SH-SY5Y (cell line): ENCODE data around the gene BRAT1.

ENCODE experiments used
- GATA2 ChIP-seq: IDR thresholded peaks from 2 replicates; pipeline ENCODE4 v1.6.1; 2011; ENCODE audit warnings: mild to moderate bottlenecking, low read depth, low read length
- GATA3 ChIP-seq: IDR thresholded peaks from 2 replicates; pipeline ENCODE4 v1.6.1; 2011; ENCODE audit warnings: low read depth, mild to moderate bottlenecking, low read length, moderate library complexity

BRAT1 gene

DNA sequence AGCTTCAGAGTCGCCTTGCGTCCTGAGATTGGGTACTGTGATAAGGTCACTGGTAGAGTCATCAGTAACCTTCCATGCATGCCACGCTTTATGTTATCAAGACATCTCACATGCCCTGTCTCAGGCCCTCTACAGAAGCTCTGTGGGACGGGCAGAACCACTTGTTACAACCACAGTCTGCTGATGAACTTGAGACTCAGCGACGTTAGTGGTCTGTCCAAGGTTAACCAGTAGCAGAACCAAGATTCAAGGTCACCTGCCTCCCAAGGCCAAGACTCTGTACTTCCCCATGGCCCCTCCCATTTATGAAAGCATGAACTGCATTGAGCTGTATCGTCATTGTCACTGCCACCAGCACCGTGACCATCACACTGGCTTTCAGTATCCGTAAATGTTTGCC lies 18.4 kb upstream of the BRAT1 start:
- TF ChIP-seq GATA2 (no peak), GATA3 (no peak)

DNA sequence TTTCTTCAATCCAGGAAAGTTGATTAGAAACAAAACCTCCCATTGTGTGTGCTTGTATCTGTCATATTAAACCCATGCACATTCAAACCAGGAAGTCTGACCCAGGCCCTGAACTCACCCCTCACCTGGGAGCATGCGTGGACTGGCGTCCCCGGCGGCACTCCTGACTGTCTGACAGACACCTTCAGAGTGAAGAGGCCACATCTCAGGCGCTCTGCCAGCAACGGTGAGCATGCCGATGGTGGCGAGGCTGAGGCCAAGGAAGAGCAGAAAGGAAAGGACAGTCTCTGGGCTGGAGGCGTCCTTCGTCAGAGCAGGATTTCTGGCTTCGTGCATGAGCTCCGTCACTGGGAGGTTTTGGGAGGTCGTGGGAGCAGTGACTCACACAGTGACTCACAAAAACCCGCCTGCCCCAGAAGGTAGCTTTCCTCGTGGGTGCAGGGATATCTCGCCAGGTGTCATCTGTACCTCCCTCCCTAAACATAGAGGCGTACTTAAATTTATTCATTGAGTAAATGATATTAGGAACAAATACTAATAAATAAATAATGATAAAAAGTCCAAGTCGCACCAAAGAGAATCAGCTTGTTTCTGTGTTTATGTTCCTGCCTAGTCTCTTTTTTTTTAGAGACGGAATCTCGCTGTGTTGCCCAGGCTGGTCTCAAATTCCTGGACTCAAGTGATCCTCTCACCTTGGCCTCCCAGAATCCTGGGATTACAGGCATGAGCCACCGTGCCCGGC lies 16.9 kb upstream of the BRAT1 start:
- TF ChIP-seq GATA3 (no peak), GATA2 (no peak)

DNA sequence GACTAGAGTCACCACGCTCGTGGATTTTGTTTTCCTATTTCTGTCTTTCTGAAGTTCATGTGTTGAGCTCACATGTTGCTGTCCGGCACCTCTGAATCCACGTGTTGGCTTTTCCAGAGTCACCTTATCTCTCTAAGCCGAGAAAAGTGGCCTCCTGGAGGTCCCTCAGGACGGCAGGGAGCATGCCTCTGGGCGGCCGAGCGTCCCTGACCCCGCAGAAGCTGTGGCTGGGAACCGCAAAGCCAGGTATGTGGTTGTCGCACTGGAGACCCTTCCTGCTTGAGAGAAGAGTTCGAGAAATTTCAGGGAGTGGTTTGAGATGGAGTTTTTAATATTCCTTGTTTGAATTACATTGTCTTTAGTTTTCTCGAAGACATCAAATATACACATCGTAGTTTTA lies 16.1 kb upstream of the BRAT1 start:
- TF ChIP-seq GATA2 (no peak), GATA3 (no peak)

DNA sequence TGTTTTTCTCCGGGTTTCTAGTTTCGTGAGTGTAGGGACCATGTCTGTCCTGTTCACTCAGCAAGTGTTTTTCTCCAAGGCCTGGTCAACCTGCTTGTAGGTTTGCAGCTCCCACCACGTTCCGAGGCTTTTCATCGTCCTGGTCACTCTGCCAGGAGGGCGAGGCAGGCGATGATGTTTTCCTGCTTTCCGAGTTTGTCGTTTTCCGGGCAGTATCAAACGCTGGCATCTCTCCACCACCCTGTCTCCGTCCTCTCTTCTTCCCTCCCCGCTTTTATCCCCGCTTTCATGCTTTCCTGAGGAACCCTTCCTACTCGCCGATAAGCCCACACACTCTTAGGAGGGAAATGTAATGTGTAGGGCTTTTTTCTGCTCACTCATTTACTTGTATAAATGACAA lies 14.7 kb upstream of the BRAT1 start:
- TF ChIP-seq GATA2 (no peak), GATA3 (no peak)

DNA sequence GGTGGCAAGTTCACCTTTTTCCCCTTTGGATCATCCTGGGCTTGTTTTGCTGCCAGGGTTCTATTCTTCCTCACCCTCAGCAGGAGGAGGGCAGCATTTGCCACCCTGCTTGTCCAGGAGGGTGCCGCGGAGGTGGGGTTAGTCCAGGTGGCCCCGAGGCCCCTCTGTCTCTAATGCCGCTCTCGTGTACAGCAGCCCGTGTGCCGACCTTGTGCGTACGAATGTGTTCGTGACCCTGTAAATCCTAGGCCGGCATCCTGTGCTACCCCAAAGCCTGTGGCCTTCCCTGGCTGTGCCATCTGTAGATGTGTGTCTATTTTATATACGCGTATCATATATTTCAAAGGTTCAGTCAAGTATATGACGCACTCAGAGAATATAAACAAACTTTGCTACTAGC lies 14.1 kb upstream of the BRAT1 start:
- TF ChIP-seq GATA3, result no peak
- no peak for TF ChIP-seq GATA2

DNA sequence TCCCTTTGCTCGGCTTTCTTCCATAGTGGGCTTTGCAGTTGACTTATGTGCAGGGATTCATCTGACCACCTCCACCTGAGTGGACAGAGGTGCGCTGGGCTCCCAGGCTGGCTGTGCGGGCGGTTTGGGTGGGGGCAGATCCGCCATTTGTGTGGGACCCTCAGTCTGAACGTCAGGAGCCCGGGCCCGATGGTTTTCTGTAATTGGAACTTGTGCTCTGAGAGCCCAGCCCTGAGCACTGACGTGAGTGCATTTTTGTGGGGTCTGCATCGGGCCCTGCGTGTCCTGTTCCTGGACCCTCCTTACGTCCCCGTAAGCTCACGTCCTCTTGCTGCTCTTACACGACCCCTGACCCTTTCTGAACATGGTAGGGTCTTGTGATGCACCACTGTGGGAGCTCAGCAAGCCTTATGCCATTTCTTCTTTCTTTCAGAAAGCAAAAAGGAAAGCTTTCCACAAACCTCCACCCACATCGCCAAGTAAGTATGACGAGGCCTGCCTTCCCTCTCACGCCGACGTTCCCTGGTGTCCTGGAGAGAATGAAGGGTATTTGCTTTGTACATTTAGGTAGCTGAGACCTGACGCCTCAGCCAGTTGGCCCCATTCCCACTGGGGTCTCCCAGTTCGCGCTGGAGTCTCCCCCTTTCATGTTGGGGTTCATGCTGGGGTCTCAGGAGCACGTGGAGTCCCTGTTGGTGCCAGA lies 13.3 kb upstream of the BRAT1 start:
- TF ChIP-seq GATA2 (no peak), GATA3 (no peak)

DNA sequence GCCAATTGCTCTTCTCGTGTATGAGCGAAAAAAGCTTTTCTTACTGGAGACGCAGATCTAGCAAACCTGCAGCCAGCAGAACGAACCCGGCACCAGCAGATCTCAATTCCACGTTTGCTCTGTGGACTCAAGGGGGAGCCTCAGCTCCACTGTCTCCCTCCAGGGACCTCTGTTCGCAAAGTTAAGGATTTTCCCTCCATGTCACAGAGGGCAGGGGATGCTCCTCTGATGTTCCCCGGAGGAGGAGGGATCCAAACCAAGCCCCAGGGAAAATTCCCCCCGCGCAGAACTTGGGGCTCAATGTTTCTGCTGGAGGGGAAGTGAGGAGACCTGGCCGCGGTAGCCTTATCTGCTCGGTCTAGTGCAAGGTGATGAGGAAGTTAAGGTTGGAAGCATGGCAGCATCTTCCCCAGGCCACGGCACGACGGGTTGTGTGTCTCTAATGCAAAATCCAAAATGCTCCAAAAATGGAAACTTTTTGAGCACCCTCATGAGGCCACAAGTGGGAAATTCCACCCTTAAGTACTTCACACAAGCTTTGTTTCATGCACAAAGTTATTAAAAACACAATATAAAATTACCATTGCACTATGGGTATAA lies 12.5 kb upstream of the BRAT1 start:
- no peak for TF ChIP-seq GATA3
- TF ChIP-seq GATA2, result no peak

DNA sequence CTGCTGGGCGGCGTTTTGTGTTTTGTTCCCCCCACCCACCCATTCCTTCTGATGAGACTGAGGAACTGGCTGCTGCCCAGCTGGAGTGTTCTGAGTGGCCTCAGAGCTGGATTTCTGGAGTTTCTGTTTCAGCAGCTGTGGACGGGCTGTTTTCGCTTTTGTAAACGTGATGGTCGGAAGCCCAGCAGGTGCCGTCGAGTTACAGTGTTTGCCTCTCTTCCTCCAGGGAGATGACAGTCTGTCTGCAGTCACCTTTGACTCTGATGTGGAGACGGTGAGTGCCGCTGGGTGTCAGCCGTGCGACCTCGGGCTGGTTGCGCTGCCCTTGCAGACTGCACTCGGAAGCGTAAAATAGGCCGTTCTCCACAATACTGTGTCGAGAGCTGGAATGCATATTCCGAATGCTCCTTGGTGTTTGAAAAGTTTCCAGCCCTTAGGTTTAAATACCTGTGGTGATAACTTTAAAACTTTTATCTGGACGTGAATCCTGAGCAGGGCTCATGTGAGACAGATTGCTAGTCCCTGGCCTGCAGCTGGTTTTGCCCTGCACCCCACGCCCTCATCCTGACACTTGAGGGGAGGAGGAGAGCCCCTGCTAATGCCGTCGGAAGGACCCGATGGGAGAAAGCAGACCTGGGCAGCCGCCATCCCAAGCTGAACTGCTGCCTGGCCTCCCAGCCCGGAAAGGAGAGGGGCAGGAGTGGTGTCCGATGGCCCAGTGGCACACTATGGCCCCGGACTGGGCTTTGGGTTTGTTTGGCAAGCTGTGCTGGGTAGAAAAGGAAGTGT lies 11.8 kb upstream of the BRAT1 start:
- no peak for TF ChIP-seq GATA2
- no peak for TF ChIP-seq GATA3

DNA sequence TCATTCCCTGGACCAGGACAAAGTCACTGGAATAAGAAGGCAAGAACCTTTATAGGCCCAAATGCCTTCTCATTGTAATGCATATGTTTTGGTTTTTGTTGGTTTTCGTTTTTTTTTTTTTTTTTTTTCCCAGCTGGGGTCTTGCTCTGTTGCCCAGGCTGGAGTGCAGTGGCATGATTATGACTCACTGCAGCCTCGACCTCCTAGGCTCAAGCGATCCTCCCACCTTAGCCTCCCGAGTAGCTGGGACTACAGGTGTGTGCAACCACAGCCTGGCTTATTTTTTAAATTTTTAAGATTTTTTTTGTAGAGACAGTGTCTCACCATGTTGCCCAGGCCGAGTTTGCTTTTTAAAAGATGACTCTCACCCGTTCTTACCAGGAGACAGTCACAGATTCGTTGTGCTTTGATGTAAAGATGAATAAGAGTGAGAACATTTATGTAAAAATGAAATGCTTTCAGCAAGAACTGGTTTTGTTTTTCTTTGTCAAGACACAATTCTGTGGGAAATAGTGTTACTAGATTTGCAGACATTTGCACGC lies 11.1 kb upstream of the BRAT1 start:
- no peak for TF ChIP-seq GATA3
- no peak for TF ChIP-seq GATA2

DNA sequence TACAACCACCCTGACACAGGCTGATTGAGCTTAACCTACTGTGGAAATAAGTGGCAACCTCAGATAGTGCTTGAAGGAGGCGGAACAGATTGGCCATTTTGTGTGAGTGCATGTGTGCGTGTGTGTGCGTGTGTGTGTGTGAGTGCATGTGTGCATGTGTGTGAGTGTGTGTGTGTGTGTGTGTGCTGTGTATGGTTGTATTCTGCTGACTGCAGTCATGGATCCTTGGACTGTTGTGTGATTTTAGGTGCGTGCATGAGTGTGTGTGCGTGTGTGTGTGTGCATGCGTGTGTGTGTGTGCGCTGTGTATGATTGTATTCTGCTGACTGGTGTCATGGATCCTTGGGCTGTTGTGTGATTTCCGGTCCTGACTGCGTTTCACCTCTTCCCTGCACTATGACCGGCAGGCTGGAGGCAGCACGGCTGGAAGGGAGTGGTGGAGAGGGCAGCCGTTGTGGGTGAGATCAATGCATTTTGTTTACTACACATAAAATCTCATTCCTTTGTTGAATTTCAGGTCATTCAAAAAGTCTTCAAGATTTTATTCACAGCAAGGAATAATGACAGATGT lies 9.7 kb upstream of the BRAT1 start:
- TF ChIP-seq GATA3 (no peak), GATA2 (no peak)

DNA sequence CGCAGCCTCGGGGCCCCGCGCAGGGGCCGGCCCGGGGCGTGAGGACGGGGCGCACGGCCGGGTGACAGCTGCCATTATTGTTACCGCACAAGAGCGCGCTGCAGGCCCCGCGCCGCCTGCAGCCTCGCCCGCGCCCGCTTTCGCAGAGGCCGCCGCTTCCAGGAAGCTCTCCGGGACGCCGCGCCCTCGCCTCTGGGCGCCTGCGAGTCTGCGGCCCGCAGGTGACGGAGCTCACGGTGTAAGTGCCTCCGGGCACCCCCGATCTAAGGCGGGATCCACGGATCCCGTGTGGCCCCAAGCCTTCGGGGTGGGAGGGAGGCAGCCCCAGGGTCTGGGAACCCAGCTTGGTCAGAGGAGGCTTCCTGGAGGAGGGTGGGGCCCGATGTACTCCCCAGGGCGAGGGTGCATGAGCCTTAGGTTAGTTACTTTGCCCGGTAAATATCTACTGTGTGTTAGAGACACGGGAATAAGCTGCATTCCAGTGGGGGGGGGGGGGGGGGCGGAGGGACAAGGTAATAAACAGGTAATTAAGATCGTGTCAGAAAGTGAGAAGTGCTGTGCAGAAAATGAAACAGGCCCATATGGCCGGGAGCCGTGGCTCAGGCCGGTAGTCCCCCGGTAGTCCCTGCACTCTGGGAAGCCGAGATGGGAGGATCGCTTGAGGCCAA lies 4.1 kb upstream of the BRAT1 start:
- TF ChIP-seq GATA2 (no peak), GATA3 (no peak)

DNA sequence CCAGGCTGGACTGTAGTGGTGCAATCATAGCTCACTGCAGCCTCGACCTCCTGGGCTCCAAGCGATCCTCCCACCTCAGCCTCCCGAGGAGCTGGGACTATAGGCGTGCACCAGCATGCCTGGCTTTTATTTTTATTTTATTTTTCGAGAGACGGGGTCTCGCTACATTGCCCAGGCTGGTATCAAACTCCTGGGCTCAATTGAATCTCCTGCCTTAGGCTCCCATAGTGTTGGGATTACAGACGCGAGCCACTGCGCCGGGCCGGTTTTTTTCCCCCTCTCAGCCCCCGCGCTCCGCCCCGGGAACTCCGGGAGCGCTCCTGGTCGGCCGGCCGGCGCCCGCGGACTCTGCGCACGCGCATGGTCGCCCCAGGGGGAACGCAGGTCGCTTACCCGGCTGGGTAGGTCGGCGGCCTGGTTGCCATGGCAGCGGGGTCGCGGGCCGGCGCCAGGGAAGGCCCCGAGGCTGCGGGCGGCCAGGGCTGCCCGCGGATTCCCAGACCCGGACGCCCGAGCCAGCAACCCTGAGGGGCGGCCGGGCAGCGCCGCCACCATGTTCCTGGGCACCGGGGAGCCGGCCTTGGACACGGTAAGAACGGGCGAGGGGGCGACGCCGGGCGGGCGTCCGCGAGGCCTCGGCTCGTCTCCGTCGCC lies 3.4 kb upstream of the BRAT1 start, which contains the start of gene IQCE:
IQCE (plus strand) TSS at position 351 of the 654 bp plus-strand sequence; CDS start at position 554, 203 bp downstream.
- TF ChIP-seq GATA3 (no peak), GATA2 (no peak)
